ENCODE measurements around the gene ZC3H7B.

DNA sequence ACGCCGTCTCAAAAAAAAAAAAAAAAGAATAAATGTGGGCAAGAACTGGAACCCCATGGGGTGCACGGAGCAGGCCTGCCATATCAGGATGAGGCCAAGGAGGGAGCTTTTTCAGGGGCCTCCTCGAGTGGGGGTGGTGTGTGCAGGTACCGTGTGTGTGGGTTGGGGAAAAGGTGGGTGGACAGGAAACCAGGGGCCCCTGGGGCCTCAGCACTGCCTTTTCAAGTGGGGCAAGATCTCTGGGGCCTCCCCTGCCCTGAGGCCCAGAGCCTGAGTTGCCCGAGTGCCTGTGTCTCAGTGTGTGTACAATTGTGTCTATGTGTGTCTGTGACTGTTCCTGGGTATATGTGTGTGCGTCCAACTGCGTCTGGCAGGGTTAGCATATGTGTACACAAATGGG, 104.3 kb downstream of the ZC3H7B start:
- TF ChIP-seq, protein P1, sequence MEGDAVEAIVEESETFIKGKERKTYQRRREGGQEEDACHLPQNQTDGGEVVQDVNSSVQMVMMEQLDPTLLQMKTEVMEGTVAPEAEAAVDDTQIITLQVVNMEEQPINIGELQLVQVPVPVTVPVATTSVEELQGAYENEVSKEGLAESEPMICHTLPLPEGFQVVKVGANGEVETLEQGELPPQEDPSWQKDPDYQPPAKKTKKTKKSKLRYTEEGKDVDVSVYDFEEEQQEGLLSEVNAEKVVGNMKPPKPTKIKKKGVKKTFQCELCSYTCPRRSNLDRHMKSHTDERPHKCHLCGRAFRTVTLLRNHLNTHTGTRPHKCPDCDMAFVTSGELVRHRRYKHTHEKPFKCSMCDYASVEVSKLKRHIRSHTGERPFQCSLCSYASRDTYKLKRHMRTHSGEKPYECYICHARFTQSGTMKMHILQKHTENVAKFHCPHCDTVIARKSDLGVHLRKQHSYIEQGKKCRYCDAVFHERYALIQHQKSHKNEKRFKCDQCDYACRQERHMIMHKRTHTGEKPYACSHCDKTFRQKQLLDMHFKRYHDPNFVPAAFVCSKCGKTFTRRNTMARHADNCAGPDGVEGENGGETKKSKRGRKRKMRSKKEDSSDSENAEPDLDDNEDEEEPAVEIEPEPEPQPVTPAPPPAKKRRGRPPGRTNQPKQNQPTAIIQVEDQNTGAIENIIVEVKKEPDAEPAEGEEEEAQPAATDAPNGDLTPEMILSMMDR (conservative IDR thresholded peaks at IDR 0.05; ENCODE audit: low read depth, low read length) = no peak
- no peak for TF ChIP-seq EZH2phosphoT487 (IDR thresholded peaks at IDR 0.05; ENCODE audit: borderline replicate concordance, low read length)
